ENCODE data around the gene LARGE1.

LARGE1 gene

GRCh38 chr22:33539202-33539901 lies 380.9 kb downstream of the LARGE1 start:
- no peak for DNase-seq

GRCh38 chr22:33538277-33538885 lies 381.9 kb downstream of the LARGE1 start:
- no peak for DNase-seq

- no peak for DNase-seq
Measured at GRCh38 chr22:33537059-33537458, 383.2 kb downstream of the LARGE1 start.

- DNase-seq: no peak
Measured at GRCh38 chr22:33535937-33536875, 384.1 kb downstream of the LARGE1 start.

- DNase-seq: no peak
Measured at GRCh38 chr22:33529424-33530113, 390.7 kb downstream of the LARGE1 start.

GRCh38 chr22:33528183-33528582 lies 392.1 kb downstream of the LARGE1 start:
- DNase-seq: no peak

- DNase-seq: no peak
Measured at GRCh38 chr22:33526434-33527107, 393.7 kb downstream of the LARGE1 start.

- no peak for DNase-seq
Measured at GRCh38 chr22:33524511-33525260, 395.6 kb downstream of the LARGE1 start.

GRCh38 chr22:33521879-33522665 lies 398.2 kb downstream of the LARGE1 start:
- no peak for DNase-seq

GRCh38 chr22:33520904-33521780 lies 399.1 kb downstream of the LARGE1 start:
- no peak for DNase-seq

- DNase-seq: no peak
Measured at GRCh38 chr22:33519974-33520903, 400.0 kb downstream of the LARGE1 start.

- DNase-seq: peak; percentile 44
Measured at GRCh38 chr22:33519071-33519973, 401.0 kb downstream of the LARGE1 start.

- no peak for DNase-seq
Measured at GRCh38 chr22:33518405-33518804, 401.9 kb downstream of the LARGE1 start.

GRCh38 chr22:33515795-33516194 lies 404.5 kb downstream of the LARGE1 start:
- DNase-seq: no peak

GRCh38 chr22:33513388-33514338 lies 406.6 kb downstream of the LARGE1 start:
- peak; percentile 0 for DNase-seq

GRCh38 chr22:33512908-33513307 lies 407.4 kb downstream of the LARGE1 start:
- DNase-seq: no peak
